GM23248 (cell line): ENCODE measurements around the gene BCR.

ENCODE experiments used
- EZH2 ChIP-seq: fragments of 200-600 bp; sonication (generic); IDR thresholded peaks from 2 replicates; pipeline ENCODE4 v1.6.1; 2018; ENCODE audit warnings: antibody characterized with exemption, mild to moderate bottlenecking; ENCODE audit not compliant: insufficient read depth, poor library complexity, severe bottlenecking
- EZH2phosphoT487 ChIP-seq: fragments of 200-600 bp; sonication (generic); IDR thresholded peaks from 2 replicates; pipeline ENCODE4 v1.6.1; 2018; ENCODE audit warnings: antibody characterized with exemption, moderate library complexity, mild to moderate bottlenecking, low read depth; ENCODE audit not compliant: insufficient read depth

GRCh38 chr22:23300476-23300875 lies 120.2 kb downstream of the BCR start:
- no peak for TF ChIP-seq EZH2phosphoT487
- TF ChIP-seq EZH2, result no peak
